IMR-90 (cell line): Measurements from ENCODE around the gene BARX1. TPM values are rescaled to one million over a fixed set of nuclear protein-coding genes. Genes with fewer than 3 reads are reported as not detected.

Experiments used
- ATAC-seq: fragments of 200-7000 bp; cut with Tn5 transposase; 2 replicates; pipeline ENCODE4 v1.9.1; 2020; ENCODE audit warnings: low read depth, mild to moderate bottlenecking, moderate library complexity
- BruUV-seq: library from RNA; stranded (reverse); fragments of 400-500 nt; replicated peaks from 2 replicates; lab custom pipeline; 2021; lab: Mats Ljungman, UMichigan
- CTCF ChIA-PET: fragments of 300-600 bp; formaldehyde crosslinking; extraction: SDS; loops from one replicate; lab custom pipeline; 2021; ENCODE audit warnings: antibody characterized with exemption; lab: Yijun Ruan, JAX
- POLR2A ChIA-PET: fragments of 300-600 bp; sonication (Branson Sonifier 250); formaldehyde crosslinking; loops from one replicate; lab custom pipeline; 2022; ENCODE audit warnings: antibody characterized with exemption; ENCODE audit not compliant: unreplicated experiment; lab: Charles Lee
- DNase-seq: peaks from one replicate; pipeline ENCODE4 v3.0.0; 2013
- H2AFZ ChIP-seq: replicated peaks from 2 replicates; pipeline ENCODE3; 2013; ENCODE audit warnings: low read length, mild to moderate bottlenecking; ENCODE audit not compliant: poor library complexity
- H2AK5ac ChIP-seq: 2 replicates; pipeline ENCODE4 v1.6.1; 2013; ENCODE audit warnings: low read depth, low read length, inconsistent platforms
- H2AK9ac ChIP-seq: replicated peaks from 2 replicates; pipeline ENCODE3; 2013; ENCODE audit warnings: mild to moderate bottlenecking, low read depth, low read length, moderate library complexity; ENCODE audit not compliant: poor library complexity
- H2BK120ac ChIP-seq: 2 replicates; pipeline ENCODE4 v1.6.1; 2013; ENCODE audit warnings: low read depth, low read length, inconsistent platforms
- H2BK15ac ChIP-seq: 3 replicates; pipeline ENCODE4 v1.6.1; 2013; ENCODE audit warnings: low read depth, low read length, inconsistent platforms
- H2BK20ac ChIP-seq: 2 replicates; pipeline ENCODE4 v1.6.1; 2013; ENCODE audit warnings: low read depth, mild to moderate bottlenecking, inconsistent platforms, low read length, moderate library complexity
- H2BK5ac ChIP-seq: 2 replicates; pipeline ENCODE4 v1.6.1; 2013; ENCODE audit warnings: mild to moderate bottlenecking, low read depth, low read length, inconsistent platforms; ENCODE audit not compliant: poor library complexity, severe bottlenecking
- H3K14ac ChIP-seq: replicated peaks from 2 replicates; pipeline ENCODE4 v1.6.1; 2013; ENCODE audit warnings: low read depth, low read length, inconsistent platforms
- H3K18ac ChIP-seq: 2 replicates; pipeline ENCODE4 v1.6.1; 2013; ENCODE audit warnings: low read depth, low read length, control low read depth
- H3K23ac ChIP-seq: 2 replicates; pipeline ENCODE4 v1.6.1; 2013; ENCODE audit warnings: low read depth, low read length, inconsistent platforms
- H3K27ac ChIP-seq: 2 replicates; pipeline ENCODE4 v1.5.1; 2013; ENCODE audit warnings: mild to moderate bottlenecking, control low read depth, low read length; ENCODE audit not compliant: insufficient read depth
- H3K27me3 ChIP-seq: 2 replicates; pipeline ENCODE4 v1.6.1; 2013; ENCODE audit warnings: low read length; ENCODE audit not compliant: control insufficient read depth, insufficient read depth
- H3K36me3 ChIP-seq: 2 replicates; pipeline ENCODE4 v1.6.1; 2013; ENCODE audit warnings: low read length, mixed read lengths; ENCODE audit not compliant: control insufficient read depth, insufficient read depth
- H3K4ac ChIP-seq: 2 replicates; pipeline ENCODE4 v1.6.1; 2013; ENCODE audit warnings: low read depth, low read length, inconsistent platforms
- H3K4me1 ChIP-seq: 2 replicates; pipeline ENCODE4 v1.6.1; 2013; ENCODE audit warnings: low read length, mixed read lengths; ENCODE audit not compliant: control insufficient read depth, insufficient read depth
- H3K4me2 ChIP-seq: 2 replicates; pipeline ENCODE4 v1.6.1; 2013; ENCODE audit warnings: low read depth, mild to moderate bottlenecking, control low read depth, low read length, moderate library complexity
- H3K4me3 ChIP-seq: 2 replicates; pipeline ENCODE4 v1.5.1; 2013; ENCODE audit warnings: low read depth, mild to moderate bottlenecking, control low read depth, low read length, moderate library complexity; ENCODE audit not compliant: insufficient read depth
- H3K56ac ChIP-seq: 2 replicates; pipeline ENCODE4 v1.6.1; 2013; ENCODE audit warnings: low read length, inconsistent platforms; ENCODE audit not compliant: insufficient read depth; ENCODE audit errors: extremely low read depth
- H3K79me1 ChIP-seq, 2 experiments: 2 replicates each; pipeline ENCODE4 v1.6.1; 2013; ENCODE audit warnings: low read length in 2 of 2, inconsistent platforms in 1 of 2, low read depth in 1 of 2
- H3K9ac ChIP-seq: 2 replicates; pipeline ENCODE4 v1.6.1; 2013; ENCODE audit warnings: low read depth, low read length, control low read depth
- H3K9me1 ChIP-seq: 2 replicates; pipeline ENCODE4 v1.6.1; 2013; ENCODE audit warnings: low read length, inconsistent platforms; ENCODE audit not compliant: insufficient read depth
- H3K9me3 ChIP-seq: 2 replicates; pipeline ENCODE4 v1.6.1; 2013; ENCODE audit warnings: low read length; ENCODE audit not compliant: control insufficient read depth, insufficient read depth
- H4K20me1 ChIP-seq: 2 replicates; pipeline ENCODE4 v1.6.1; 2013; ENCODE audit warnings: low read length, inconsistent platforms; ENCODE audit not compliant: insufficient read depth
- H4K5ac ChIP-seq: 2 replicates; pipeline ENCODE4 v1.6.1; 2013; ENCODE audit warnings: mild to moderate bottlenecking, low read depth, low read length, control low read depth
- H4K8ac ChIP-seq, 2 experiments: 2 replicates each; pipeline ENCODE4 v1.6.1; 2013; ENCODE audit warnings: low read depth in 2 of 2, low read length in 2 of 2, control low read depth in 1 of 2, inconsistent platforms in 1 of 2
- H4K91ac ChIP-seq: 2 replicates; pipeline ENCODE4 v1.6.1; 2013; ENCODE audit warnings: low read depth, low read length, inconsistent platforms; ENCODE audit not compliant: insufficient read depth
- BHLHE40 ChIP-seq: fragments of 150-350 bp; IDR thresholded peaks from 2 replicates; pipeline ENCODE4 v1.6.1; 2016; ENCODE audit warnings: mild to moderate bottlenecking, low read depth, low read length
- MAFK ChIP-seq: IDR thresholded peaks from 2 replicates; pipeline ENCODE4 v1.6.1; 2012; ENCODE audit warnings: low read depth, low read length, improper control_type of control experiment
- NFE2L2 ChIP-seq: fragments of 150-350 bp; IDR thresholded peaks from 2 replicates; pipeline ENCODE4 v1.6.1; 2016; ENCODE audit warnings: low read depth, mild to moderate bottlenecking, low read length
- POLR2A ChIP-seq: IDR thresholded peaks from 2 replicates; pipeline ENCODE4 v1.6.1; 2012; ENCODE audit warnings: mild to moderate bottlenecking, low read depth, low read length
- RAD21 ChIP-seq: IDR thresholded peaks from 2 replicates; pipeline ENCODE4 v1.6.1; 2012; ENCODE audit warnings: low read length, improper control_type of control experiment
- RFX5 ChIP-seq: IDR thresholded peaks from 2 replicates; pipeline ENCODE4 v1.8.0; 2012; ENCODE audit warnings: low read depth, mild to moderate bottlenecking, low read length, moderate library complexity
- WGBS, 2 experiments: methylation state at CpG; one replicate each; pipeline versions ENCODE4 v1.1.5 to v1.1.7; 2013; ENCODE audit warnings: missing lambda C conversion rate in 2 of 2; ENCODE audit not compliant: insufficient read length in 1 of 2; ENCODE audit errors: extremely low coverage in 2 of 2; 5-methylcytosine and 5-hydroxymethylcytosine counted together
- dilution Hi-C: fragments of 300-500 bp; cut with HindIII; formaldehyde crosslinking; loops from one replicate; pipeline ENCODE4 v1.14.3; 2018; ENCODE audit warnings: low sequenced_read_pairs; ENCODE audit not compliant: unreplicated experiment
- in situ Hi-C: fragments of 300-500 bp; cut with MboI; formaldehyde crosslinking; loops from 3 replicates; pipeline ENCODE4 v1.14.3; 2019; ENCODE audit warnings: low sequenced_read_pairs, inconsistent platforms, mixed read lengths
- intact Hi-C: fragments of 100-400 bp; cut with micrococcal nuclease; formaldehyde crosslinking; loops from 2 replicates; pipeline ENCODE4 v1.10.0; 2022
- polyA plus RNA-seq, 3 experiments: library from polyadenylated mRNA; depleted of rRNA; stranded (reverse); fragments of >200 nt; gene quantifications; 2 replicates each; pipeline ENCODE4 v1.2.3, GENCODE V29; 2012; ENCODE audit warnings: low replicate concordance in 1 of 3
- total RNA-seq: library from RNA; depleted of rRNA; stranded (reverse); fragments of >200 nt; gene quantifications from 2 replicates; pipeline ENCODE4 v1.2.3, GENCODE V29; 2012

The BARX1 gene
- total and polyA plus RNA-seq, 2 of the 4 experiments (the other 2 are of a cell fraction), result not detected

- peaks cover 68% of the 10 kb centered on the region for H3K27me3 ChIP-seq
- no peak overlapping the region for H3K23ac ChIP-seq
- H2BK20ac ChIP-seq, result no peak overlapping the region
- CTCF ChIA-PET, result no interaction called here
- H4K8ac ChIP-seq, result no peak overlapping the region
- H4K20me1 ChIP-seq, result no peaks in the 10 kb centered on the region; the same call in none of the 2 replicates
- H3K14ac ChIP-seq, result no peak overlapping the region
- no peaks in the 10 kb centered on the region for H3K9me1 ChIP-seq
- POLR2A ChIA-PET, result no interaction called here
- H3K9ac ChIP-seq, result no peak overlapping the region
- DNase-seq (no peak), ATAC-seq (no peak)
- no peak overlapping the region for H2BK15ac ChIP-seq
- H3K9me3 ChIP-seq, result no peaks in the 10 kb centered on the region; the same call in 1 of the 2 replicates
- no peak overlapping the region for H2BK120ac ChIP-seq
- no peak overlapping the region for H2AK5ac ChIP-seq
- H4K91ac ChIP-seq, result no peak overlapping the region
- dilution Hi-C loops, result no loop called here
- no peaks in the 10 kb centered on the region for H3K36me3 ChIP-seq
- H3K27ac ChIP-seq, result no peak overlapping the region
- WGBS, 2 experiments, result 20% methylated on average over 2 of the region's 11 CpGs; no CpG with 5 or more reads in 1 of the 2 experiments
- H3K4me2 ChIP-seq, result no peak overlapping the region
- no peak overlapping the region for H2AFZ ChIP-seq
- H3K4me1 ChIP-seq, result peaks cover 1% of the 10 kb centered on the region; the same call in 1 of the 2 replicates
- H3K56ac ChIP-seq, result no peak overlapping the region
- H3K4ac ChIP-seq, result no peak overlapping the region
- H3K79me1 ChIP-seq, result no peaks in the 10 kb centered on the region
- H2BK5ac ChIP-seq, result no peak overlapping the region
- in situ Hi-C loops, result loop anchor here (5.0 to 25.0 kb wide), 3 partner anchors 269 to 799 kb away; no protein-coding TSS in a partner anchor
- no TSS peak for BruUV-seq
- H2AK9ac ChIP-seq, result no peak overlapping the region
- H3K18ac ChIP-seq, result no peak overlapping the region
- TF ChIP-seq RAD21, result no peak
- no peak for TF ChIP-seq RFX5
- TF ChIP-seq MAFK, result no peak
- TF ChIP-seq NFE2L2, result no peak
- no peak for TF ChIP-seq BHLHE40
- TF ChIP-seq POLR2A, result no peak
- no peak overlapping the region for H4K5ac ChIP-seq
- intact Hi-C loops, result loop anchor here (5.0 to 10.0 kb wide), 3 partner anchors 134 to 796 kb away; no protein-coding TSS in a partner anchor
- H3K4me3 ChIP-seq, result no peak overlapping the region
Observed at GRCh38 chr9:93960971-93961841, 6.1 kb upstream of the BARX1 start.
